HepG2 (cell line): ENCODE results near the gene ADAD2. TPM values are rescaled to one million over a fixed set of nuclear protein-coding genes. Genes with fewer than 3 reads are reported as not detected.
A peak's percentile ranks its signal among the peaks of the same experiment; 100 is the strongest.

Experiments
- DPF2 ChIP-seq: sonication (generic); formaldehyde crosslinking; IDR thresholded peaks from 2 replicates; pipeline ENCODE4 v1.4.0; 2020; ENCODE audit warnings: mild to moderate bottlenecking, low read depth, missing genetic modification reagents, borderline replicate concordance
- FOXK2 ChIP-seq: fragments of 450-650 bp; IDR thresholded peaks from 2 replicates; pipeline ENCODE4 v1.6.1; 2016
- GZF1 ChIP-seq: sonication (generic); formaldehyde crosslinking; IDR thresholded peaks from 2 replicates; pipeline ENCODE4 v1.5.1; 2020; ENCODE audit warnings: mild to moderate bottlenecking, missing genetic modification reagents
- KDM4B ChIP-seq: sonication (generic); formaldehyde crosslinking; IDR thresholded peaks from 2 replicates; pipeline ENCODE4 v1.4.0; 2020; ENCODE audit warnings: missing genetic modification reagents
- MYNN ChIP-seq: sonication (generic); formaldehyde crosslinking; IDR thresholded peaks from 2 replicates; pipeline ENCODE4 v1.4.0; 2020; ENCODE audit warnings: mild to moderate bottlenecking, low read depth, missing genetic modification reagents
- NCOA2 ChIP-seq: sonication (generic); formaldehyde crosslinking; IDR thresholded peaks from 2 replicates; pipeline ENCODE4 v1.8.0; 2022; ENCODE audit warnings: inconsistent platforms
- NR3C1 ChIP-seq: sonication (generic); formaldehyde crosslinking; IDR thresholded peaks from 2 replicates; pipeline ENCODE4 v1.4.0; 2020; ENCODE audit warnings: missing genetic modification reagents
- PAWR ChIP-seq: sonication (generic); formaldehyde crosslinking; IDR thresholded peaks from 2 replicates; pipeline ENCODE4 v1.4.0; 2020; ENCODE audit warnings: missing genetic modification reagents, mild to moderate bottlenecking, borderline replicate concordance
- RFXAP ChIP-seq: sonication (generic); formaldehyde crosslinking; IDR thresholded peaks from 2 replicates; pipeline ENCODE4 v1.4.0; 2020; ENCODE audit warnings: missing genetic modification reagents, borderline replicate concordance
- RNF2 ChIP-seq: fragments of 450-650 bp; conservative IDR thresholded peaks from 2 replicates; pipeline ENCODE4 v1.6.1; 2016; ENCODE audit warnings: low read depth
- SAP130 ChIP-seq: IDR thresholded peaks from 2 replicates; pipeline ENCODE4 v1.6.1; 2016; ENCODE audit warnings: low read depth
- ZFAT ChIP-seq: sonication (generic); formaldehyde crosslinking; conservative IDR thresholded peaks from 2 replicates; pipeline ENCODE4 v1.8.1; 2023; ENCODE audit warnings: missing genetic modification reagents, inconsistent platforms
- ZNF136 ChIP-seq: sonication (generic); formaldehyde crosslinking; IDR thresholded peaks from 2 replicates; pipeline ENCODE4 v1.8.1; 2022; ENCODE audit warnings: low read depth, mild to moderate bottlenecking, moderate library complexity, missing genetic modification reagents
- ZNF33B ChIP-seq: sonication (generic); formaldehyde crosslinking; IDR thresholded peaks from 2 replicates; pipeline ENCODE4 v1.5.1; 2020; ENCODE audit warnings: mild to moderate bottlenecking, missing genetic modification reagents
- ZNF746 ChIP-seq: sonication (generic); formaldehyde crosslinking; IDR thresholded peaks from 2 replicates; pipeline ENCODE4 v1.8.0; 2022; ENCODE audit warnings: mild to moderate bottlenecking, missing genetic modification reagents
- polyA plus RNA-seq, 8 experiments: library from polyadenylated mRNA; depleted of rRNA in 3 of 8; stranded (reverse) in 7 of 8; unstranded in 1 of 8; fragments of >200 nt; fragmentation: Illumina TruSeq in 4 of 8; extraction: Trizol in 4 of 8; gene quantifications; 2 replicates each; pipeline versions ENCODE4 v1.2.1 to v1.2.3, GENCODE V29; 2011 to 2016; ENCODE audit warnings: low read depth in 4 of 8, missing spikeins in 1 of 8, mixed read lengths in 1 of 8; ENCODE audit not compliant: insufficient read depth in 1 of 8
- total RNA-seq, 5 experiments: library from RNA; depleted of rRNA; stranded (reverse); fragments of >200 nt; fragmentation: Illumina TruSeq; extraction: Trizol; gene quantifications; 2 replicates each; pipeline ENCODE4 v1.2.3, GENCODE V29; 2016; ENCODE audit warnings: low read depth in 1 of 5
- TF ChIP-seq, protein P1 (sequence below): sonication (generic); formaldehyde crosslinking; IDR thresholded peaks from 2 replicates; pipeline ENCODE4 v1.5.1; 2020; ENCODE audit warnings: mild to moderate bottlenecking, missing genetic modification reagents
- TF ChIP-seq, protein P2 (sequence below): sonication (generic); formaldehyde crosslinking; conservative IDR thresholded peaks from 2 replicates; pipeline ENCODE4 v1.5.0; 2020; ENCODE audit warnings: missing genetic modification reagents
- TF ChIP-seq, protein P3 (sequence below): sonication (generic); formaldehyde crosslinking; IDR thresholded peaks from 2 replicates; pipeline ENCODE4 v1.8.0; 2023; ENCODE audit warnings: mild to moderate bottlenecking, missing genetic modification reagents
- TF ChIP-seq, protein P4 (sequence below): sonication (generic); formaldehyde crosslinking; IDR thresholded peaks from 2 replicates; pipeline ENCODE4 v1.8.0; 2022; ENCODE audit warnings: mild to moderate bottlenecking, missing genetic modification reagents, borderline replicate concordance
- TF ChIP-seq, protein P5 (sequence below): sonication (generic); formaldehyde crosslinking; IDR thresholded peaks from 2 replicates; pipeline ENCODE4 v1.4.0; 2020; ENCODE audit warnings: missing genetic modification reagents

Gene ADAD2
- total and polyA plus RNA-seq, 2 of the 13 experiments (the other 11 are each of a cell fraction or from before 2014, with no cell fraction given): not detected

DNA sequence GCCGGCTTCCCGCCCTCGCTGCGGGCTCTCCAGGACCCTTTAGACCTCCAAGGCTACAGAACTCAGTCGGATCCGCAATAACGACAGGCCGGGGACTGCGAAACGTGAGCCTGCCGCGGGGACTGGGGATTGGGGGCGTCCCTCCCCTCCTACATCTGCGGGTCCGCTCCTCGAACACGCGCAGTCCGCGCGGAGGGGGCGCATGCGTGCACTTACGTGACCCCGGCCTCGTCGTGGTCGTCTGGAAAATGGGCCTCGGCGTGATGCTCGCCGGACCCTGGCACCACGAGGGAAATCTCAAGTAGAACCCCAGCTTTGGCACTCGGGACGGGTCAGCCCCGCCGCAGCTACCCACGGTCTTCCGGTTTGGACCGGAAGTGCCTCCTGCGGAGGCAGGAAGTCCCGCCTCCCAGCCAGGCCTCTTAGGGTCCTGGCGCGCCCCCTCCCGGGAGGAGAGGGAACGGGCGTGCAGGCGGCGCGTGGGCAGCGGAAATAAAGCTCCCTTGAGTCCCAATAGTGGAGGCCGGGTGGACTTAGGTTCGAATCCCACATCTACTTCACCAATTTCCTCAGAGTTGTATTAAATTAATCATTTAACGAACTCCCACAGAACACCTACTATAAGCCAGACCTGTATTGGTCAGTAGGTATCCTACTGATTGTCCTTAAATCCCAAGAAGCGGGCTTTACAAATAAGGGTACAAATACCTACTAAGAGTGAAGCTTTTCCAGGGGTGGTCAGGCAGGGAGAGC is 4.1 kb upstream of the ADAD2 start, which contains the start of gene TAF1C (continued):
- TF ChIP-seq, protein P1, sequence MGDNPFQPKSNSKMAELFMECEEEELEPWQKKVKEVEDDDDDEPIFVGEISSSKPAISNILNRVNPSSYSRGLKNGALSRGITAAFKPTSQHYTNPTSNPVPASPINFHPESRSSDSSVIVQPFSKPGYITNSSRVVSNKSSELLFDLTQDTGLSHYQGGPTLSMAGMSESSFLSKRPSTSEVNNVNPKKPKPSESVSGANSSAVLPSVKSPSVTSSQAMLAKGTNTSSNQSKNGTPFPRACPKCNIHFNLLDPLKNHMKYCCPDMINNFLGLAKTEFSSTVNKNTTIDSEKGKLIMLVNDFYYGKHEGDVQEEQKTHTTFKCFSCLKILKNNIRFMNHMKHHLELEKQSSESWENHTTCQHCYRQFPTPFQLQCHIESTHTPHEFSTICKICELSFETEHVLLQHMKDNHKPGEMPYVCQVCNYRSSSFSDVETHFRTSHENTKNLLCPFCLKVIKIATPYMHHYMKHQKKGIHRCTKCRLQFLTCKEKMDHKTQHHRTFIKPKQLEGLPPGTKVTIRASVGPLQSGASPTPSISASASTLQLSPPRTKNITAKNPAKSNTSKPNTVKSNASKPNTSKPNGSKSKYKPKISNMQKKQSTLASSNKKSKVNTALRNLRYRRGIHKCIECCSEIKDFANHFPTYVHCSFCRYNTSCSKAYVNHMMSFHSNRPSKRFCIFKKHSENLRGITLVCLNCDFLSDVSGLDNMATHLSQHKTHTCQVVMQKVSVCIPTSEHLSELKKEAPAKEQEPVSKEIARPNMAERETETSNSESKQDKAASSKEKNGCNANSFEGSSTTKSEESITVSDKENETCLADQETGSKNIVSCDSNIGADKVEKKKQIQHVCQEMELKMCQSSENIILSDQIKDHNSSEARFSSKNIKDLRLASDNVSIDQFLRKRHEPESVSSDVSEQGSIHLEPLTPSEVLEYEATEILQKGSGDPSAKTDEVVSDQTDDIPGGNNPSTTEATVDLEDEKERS (CRISPR knock-in tag): peak; percentile 56; the same call in 1 of the 2 replicates
- TF ChIP-seq, protein P2, sequence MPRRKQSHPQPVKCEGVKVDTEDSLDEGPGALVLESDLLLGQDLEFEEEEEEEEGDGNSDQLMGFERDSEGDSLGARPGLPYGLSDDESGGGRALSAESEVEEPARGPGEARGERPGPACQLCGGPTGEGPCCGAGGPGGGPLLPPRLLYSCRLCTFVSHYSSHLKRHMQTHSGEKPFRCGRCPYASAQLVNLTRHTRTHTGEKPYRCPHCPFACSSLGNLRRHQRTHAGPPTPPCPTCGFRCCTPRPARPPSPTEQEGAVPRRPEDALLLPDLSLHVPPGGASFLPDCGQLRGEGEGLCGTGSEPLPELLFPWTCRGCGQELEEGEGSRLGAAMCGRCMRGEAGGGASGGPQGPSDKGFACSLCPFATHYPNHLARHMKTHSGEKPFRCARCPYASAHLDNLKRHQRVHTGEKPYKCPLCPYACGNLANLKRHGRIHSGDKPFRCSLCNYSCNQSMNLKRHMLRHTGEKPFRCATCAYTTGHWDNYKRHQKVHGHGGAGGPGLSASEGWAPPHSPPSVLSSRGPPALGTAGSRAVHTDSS (CRISPR knock-in tag): no peak
- TF ChIP-seq RFXAP (CRISPR knock-in tag): peak; percentile 82; the same call in 1 of the 2 replicates
- TF ChIP-seq ZNF33B (CRISPR knock-in tag): no peak; the same call in 1 of the 2 replicates
- TF ChIP-seq, protein P3, sequence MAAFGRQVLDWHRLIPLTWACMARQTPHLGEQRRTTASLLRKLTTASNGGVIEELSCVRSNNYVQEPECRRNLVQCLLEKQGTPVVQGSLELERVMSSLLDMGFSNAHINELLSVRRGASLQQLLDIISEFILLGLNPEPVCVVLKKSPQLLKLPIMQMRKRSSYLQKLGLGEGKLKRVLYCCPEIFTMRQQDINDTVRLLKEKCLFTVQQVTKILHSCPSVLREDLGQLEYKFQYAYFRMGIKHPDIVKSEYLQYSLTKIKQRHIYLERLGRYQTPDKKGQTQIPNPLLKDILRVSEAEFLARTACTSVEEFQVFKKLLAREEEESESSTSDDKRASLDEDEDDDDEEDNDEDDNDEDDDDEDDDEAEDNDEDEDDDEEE (CRISPR knock-in tag): peak; percentile 97; the same call in 1 of the 2 replicates
- no peak for TF ChIP-seq PAWR (CRISPR knock-in tag)
- TF ChIP-seq, protein P4, sequence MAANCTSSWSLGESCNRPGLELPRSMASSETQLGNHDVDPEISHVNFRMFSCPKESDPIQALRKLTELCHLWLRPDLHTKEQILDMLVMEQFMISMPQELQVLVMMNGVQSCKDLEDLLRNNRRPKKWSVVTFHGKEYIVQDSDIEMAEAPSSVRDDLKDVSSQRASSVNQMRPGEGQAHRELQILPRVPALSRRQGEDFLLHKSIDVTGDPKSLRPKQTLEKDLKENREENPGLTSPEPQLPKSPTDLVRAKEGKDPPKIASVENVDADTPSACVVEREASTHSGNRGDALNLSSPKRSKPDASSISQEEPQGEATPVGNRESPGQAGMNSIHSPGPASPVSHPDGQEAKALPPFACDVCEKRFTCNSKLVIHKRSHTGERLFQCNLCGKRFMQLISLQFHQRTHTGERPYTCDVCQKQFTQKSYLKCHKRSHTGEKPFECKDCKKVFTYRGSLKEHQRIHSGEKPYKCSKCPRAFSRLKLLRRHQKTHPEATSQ (CRISPR knock-in tag): peak; percentile 95; the same call in 1 of the 2 replicates
- peak; percentile 43; the same call in 1 of the 2 replicates for TF ChIP-seq NCOA2 (CRISPR knock-in tag)
- no peak for TF ChIP-seq KDM4B
- TF ChIP-seq ZNF136 (CRISPR knock-in tag): no peak
- TF ChIP-seq ZNF746 (CRISPR knock-in tag): peak; percentile 77; the same call in 1 of the 2 replicates
- no peak for TF ChIP-seq DPF2
- no peak for TF ChIP-seq NR3C1 (CRISPR knock-in tag)
- TF ChIP-seq RNF2: peak; percentile 72; the same call in 1 of the 2 replicates
- peak; percentile 97 for TF ChIP-seq SAP130
- TF ChIP-seq GZF1 (CRISPR knock-in tag): 0 out of 2 replicates have a peak, but pooled peaks have one; percentile 60
- TF ChIP-seq MYNN (CRISPR knock-in tag): no peak
- TF ChIP-seq FOXK2: no peak
- 0 out of 2 replicates have a peak, but pooled peaks have one; percentile 59 for TF ChIP-seq ZFAT (CRISPR knock-in tag)
- TF ChIP-seq, protein P5, sequence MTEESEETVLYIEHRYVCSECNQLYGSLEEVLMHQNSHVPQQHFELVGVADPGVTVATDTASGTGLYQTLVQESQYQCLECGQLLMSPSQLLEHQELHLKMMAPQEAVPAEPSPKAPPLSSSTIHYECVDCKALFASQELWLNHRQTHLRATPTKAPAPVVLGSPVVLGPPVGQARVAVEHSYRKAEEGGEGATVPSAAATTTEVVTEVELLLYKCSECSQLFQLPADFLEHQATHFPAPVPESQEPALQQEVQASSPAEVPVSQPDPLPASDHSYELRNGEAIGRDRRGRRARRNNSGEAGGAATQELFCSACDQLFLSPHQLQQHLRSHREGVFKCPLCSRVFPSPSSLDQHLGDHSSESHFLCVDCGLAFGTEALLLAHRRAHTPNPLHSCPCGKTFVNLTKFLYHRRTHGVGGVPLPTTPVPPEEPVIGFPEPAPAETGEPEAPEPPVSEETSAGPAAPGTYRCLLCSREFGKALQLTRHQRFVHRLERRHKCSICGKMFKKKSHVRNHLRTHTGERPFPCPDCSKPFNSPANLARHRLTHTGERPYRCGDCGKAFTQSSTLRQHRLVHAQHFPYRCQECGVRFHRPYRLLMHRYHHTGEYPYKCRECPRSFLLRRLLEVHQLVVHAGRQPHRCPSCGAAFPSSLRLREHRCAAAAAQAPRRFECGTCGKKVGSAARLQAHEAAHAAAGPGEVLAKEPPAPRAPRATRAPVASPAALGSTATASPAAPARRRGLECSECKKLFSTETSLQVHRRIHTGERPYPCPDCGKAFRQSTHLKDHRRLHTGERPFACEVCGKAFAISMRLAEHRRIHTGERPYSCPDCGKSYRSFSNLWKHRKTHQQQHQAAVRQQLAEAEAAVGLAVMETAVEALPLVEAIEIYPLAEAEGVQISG (CRISPR knock-in tag): peak; percentile 97
